ENCODE results near the gene NCKAP5. TPM values are rescaled to one million over a fixed set of nuclear protein-coding genes. Genes with fewer than 3 reads are reported as not detected.
A peak's percentile ranks its signal among the peaks of the same experiment; 100 is the strongest.

Gene NCKAP5
- total RNA-seq, 4 donors from 2014 or later = 2.7 to 11.7 (median 5.6) TPM

DNA sequence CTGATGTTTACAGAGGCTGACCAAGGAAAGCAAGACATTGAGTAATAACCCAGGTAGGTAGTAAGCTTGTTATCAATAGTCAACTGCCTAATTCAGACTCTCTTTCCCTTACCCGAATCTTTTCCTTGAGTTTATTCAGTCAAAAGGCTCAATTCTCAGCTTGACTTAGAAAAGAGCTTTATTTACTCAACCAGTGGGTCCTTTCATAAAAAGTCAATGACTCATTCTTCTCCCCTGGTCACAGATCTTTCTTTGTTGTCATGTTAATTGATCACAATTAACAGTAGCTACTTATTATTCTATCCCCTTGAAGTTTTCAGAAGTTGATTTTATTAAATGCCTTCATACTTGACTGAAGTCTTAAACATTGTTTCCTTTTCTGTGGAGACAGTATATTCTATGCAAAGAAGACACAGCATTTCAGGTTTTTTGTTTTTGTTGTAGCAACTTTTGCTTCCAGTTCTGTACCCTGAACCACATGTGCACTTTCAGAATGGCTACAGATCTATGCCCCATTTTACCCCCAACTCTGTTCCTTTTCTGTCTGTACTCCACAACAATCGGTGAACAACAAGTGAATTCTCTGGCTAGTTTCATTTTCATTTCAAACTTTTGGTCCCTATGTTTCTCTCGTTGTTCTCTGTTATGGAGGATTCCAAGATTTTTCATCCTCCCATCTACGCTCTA is 428.3 kb downstream of the NCKAP5 start:
- H3K4me3 ChIP-seq = peak overlapping the region in 1 of 4 donors; percentile 3
- peak overlapping the region in 2 of 4 donors; percentile 21 to 29 for H3K27ac ChIP-seq
- no peak for DNase-seq (ENCODE audit: low spot score in 2 of 2)
- H3K36me3 ChIP-seq = no peaks in the 10 kb centered on the region
- no peaks in the 10 kb centered on the region for H3K9me3 ChIP-seq
- H3K27me3 ChIP-seq = no peaks in the 10 kb centered on the region
- H3K4me1 ChIP-seq = no peaks in the 10 kb centered on the region
- WGBS, 2 donors = 45 to 53% methylated on average over 4 of the region's 4 CpGs
- TF ChIP-seq EP300 (IDR thresholded peaks at IDR 0.05) (no peak), POLR2A (IDR thresholded peaks at IDR 0.05) (no peak)
- TF ChIP-seq, protein P1, sequence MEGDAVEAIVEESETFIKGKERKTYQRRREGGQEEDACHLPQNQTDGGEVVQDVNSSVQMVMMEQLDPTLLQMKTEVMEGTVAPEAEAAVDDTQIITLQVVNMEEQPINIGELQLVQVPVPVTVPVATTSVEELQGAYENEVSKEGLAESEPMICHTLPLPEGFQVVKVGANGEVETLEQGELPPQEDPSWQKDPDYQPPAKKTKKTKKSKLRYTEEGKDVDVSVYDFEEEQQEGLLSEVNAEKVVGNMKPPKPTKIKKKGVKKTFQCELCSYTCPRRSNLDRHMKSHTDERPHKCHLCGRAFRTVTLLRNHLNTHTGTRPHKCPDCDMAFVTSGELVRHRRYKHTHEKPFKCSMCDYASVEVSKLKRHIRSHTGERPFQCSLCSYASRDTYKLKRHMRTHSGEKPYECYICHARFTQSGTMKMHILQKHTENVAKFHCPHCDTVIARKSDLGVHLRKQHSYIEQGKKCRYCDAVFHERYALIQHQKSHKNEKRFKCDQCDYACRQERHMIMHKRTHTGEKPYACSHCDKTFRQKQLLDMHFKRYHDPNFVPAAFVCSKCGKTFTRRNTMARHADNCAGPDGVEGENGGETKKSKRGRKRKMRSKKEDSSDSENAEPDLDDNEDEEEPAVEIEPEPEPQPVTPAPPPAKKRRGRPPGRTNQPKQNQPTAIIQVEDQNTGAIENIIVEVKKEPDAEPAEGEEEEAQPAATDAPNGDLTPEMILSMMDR (IDR thresholded peaks at IDR 0.05) = no peak

DNA sequence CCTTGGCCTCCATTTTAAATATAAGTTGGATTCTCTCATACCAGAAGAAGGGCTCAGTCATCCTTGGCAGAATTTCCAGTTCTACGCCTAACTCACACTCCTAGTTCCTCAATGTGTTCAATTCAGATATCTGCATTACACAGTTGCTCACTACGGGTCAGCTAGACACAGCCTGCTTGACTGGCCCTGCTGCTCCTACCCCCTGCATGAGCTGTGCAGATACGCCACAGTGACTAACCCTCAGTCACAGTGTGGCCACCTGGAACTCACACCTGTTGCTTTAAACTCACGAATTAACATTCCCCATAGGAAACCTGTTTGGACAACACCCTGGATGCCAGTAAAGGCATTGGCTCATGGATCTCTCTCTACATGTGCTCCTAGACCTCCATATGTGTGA is 429.6 kb downstream of the NCKAP5 start:
- H3K27me3 ChIP-seq = no peaks in the 10 kb centered on the region
- H3K9me3 ChIP-seq = no peaks in the 10 kb centered on the region
- no peak overlapping the region for H3K4me3 ChIP-seq
- TF ChIP-seq EP300 (IDR thresholded peaks at IDR 0.05) = no peak
- TF ChIP-seq, protein P1 (IDR thresholded peaks at IDR 0.05) = no peak
- TF ChIP-seq POLR2A (IDR thresholded peaks at IDR 0.05) = no peak
- WGBS, 2 donors = 90 to 92% methylated on average over 4 of the region's 4 CpGs
- DNase-seq (ENCODE audit: low spot score in 2 of 2) = no peak
- H3K27ac ChIP-seq = no peak overlapping the region
- no peaks in the 10 kb centered on the region for H3K4me1 ChIP-seq
- no peaks in the 10 kb centered on the region for H3K36me3 ChIP-seq

DNA sequence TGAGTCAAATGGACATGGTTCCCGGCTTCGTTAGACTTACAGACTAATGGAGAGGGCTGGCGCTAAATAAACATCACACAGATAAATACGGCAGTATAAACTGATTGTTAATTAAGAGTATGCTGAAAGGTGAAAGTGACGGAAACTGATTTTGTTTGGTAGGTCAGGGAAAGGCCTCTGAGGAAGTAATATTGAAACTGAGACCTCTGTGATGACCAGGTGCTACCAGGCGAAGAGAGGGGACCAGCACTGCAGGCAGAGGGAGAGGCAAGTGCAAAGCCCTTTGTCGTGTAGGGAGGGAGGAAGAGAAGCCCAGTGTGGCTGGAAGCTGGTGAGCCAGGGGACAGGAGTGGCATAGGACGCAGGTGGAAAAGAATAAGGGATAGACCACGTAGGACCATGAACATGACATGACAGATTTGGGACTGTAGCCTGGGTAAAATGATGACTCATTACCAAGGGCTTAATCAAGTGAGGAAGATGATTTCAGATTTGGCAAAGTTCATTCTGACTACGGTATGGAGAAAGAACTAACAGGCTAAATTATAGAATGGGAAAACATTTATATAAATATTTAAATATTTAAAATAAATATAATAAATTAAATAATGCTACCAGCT is 433.1 kb downstream of the NCKAP5 start:
- Histone ChIP-seq H3K4me1 (no peaks in the 10 kb centered on the region), H3K27ac (no peak overlapping the region), H3K9me3 (no peaks in the 10 kb centered on the region), H3K27me3 (no peaks in the 10 kb centered on the region), H3K4me3 (no peak overlapping the region), H3K36me3 (no peaks in the 10 kb centered on the region)
- no peak for DNase-seq (ENCODE audit: low spot score in 2 of 2)
- TF ChIP-seq POLR2A (IDR thresholded peaks at IDR 0.05) = no peak
- TF ChIP-seq, protein P1 (IDR thresholded peaks at IDR 0.05) = no peak
- TF ChIP-seq EP300 (IDR thresholded peaks at IDR 0.05) = no peak
- WGBS, 2 donors = 87 to 90% methylated on average over 10 of the region's 10 CpGs

DNA sequence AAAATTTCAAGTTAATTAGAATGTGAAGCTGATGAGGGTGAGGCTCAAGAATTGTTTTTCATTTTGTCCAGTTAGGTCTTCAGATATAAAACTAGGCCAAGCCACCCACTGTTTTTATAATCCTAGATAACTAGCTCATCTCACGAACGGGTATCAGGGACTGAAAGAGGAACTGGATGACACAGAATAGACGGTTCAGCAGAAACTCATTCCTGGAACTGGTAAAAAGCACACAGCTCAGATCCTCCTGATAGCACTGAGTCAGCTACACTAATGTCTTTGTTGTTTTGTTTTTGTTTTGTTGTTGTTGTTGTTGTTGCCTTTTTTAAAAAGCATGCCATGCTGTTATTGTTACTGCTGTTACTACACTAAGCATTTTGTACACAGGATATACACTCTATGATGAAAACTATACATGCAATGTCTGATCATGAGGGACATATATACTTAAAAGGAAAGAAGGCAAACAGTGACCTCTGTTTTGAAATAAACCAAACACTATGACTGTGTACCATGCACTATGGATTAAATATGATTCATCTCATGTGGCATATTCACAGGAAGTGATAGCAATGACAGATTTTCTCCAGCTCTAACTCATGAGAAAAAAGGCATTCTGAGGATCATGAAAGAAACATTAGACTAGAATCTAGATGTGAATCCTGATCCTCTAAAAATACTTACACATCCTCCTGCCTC is 437.6 kb downstream of the NCKAP5 start:
- Histone ChIP-seq H3K4me3 (no peak overlapping the region), H3K36me3 (no peaks in the 10 kb centered on the region), H3K27ac (no peak overlapping the region), H3K27me3 (no peaks in the 10 kb centered on the region), H3K9me3 (no peaks in the 10 kb centered on the region), H3K4me1 (no peaks in the 10 kb centered on the region)
- WGBS, 2 donors = 53 to 73% methylated on average over 3 of the region's 3 CpGs
- no peak for DNase-seq (ENCODE audit: low spot score in 2 of 2)
- TF ChIP-seq POLR2A (IDR thresholded peaks at IDR 0.05) (no peak), EP300 (IDR thresholded peaks at IDR 0.05) (no peak)
- TF ChIP-seq, protein P1 (IDR thresholded peaks at IDR 0.05) = no peak

DNA sequence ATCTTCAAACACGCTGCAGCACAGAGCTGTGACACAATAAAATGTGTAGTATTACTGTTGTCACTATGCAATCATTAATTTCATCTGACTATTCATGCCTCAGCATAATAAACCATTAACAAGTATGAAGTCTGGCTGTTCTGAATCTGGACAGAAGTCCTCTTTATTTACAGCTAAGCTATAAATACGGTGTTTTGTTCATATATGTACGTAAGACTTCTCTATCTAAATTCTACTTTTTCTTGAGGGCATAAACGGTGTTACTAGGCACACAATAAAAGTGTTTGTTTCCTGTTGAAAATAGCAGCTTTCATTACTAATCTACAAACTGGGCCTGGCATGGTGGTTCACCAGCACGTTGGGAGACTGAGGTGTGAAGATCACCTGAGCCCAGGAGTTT is 443.8 kb downstream of the NCKAP5 start:
- DNase-seq (ENCODE audit: low spot score in 2 of 2) = no peak
- no peak for TF ChIP-seq POLR2A (IDR thresholded peaks at IDR 0.05)
- TF ChIP-seq, protein P1 (IDR thresholded peaks at IDR 0.05) = no peak
- no peak for TF ChIP-seq EP300 (IDR thresholded peaks at IDR 0.05)
- H3K36me3 ChIP-seq = no peaks in the 10 kb centered on the region
- no peaks in the 10 kb centered on the region for H3K27me3 ChIP-seq
- H3K27ac ChIP-seq = no peak overlapping the region
- 57 to 61% methylated on average over 5 of the region's 5 CpGs for WGBS, 2 donors
- no peak overlapping the region for H3K4me3 ChIP-seq
- no peaks in the 10 kb centered on the region for H3K9me3 ChIP-seq
- H3K4me1 ChIP-seq = peaks cover 0 to 11% (median 2%) of the 10 kb centered on the region in 4 donors
